SK-N-SH (cell line): Measurements from ENCODE around the gene CDH23. TPM values are rescaled to one million over a fixed set of nuclear protein-coding genes. Genes with fewer than 3 reads are reported as not detected.

Experiments used
- CTCF ChIA-PET: fragments of 300-600, 350-600 bp; formaldehyde crosslinking; extraction: SDS; loops from one replicate; lab custom pipeline; 2021; lab: Yijun Ruan, JAX
- POLR2A ChIA-PET: fragments of 350-600 bp; sonication (Branson Sonifier 250); formaldehyde crosslinking; extraction: SDS; loops from one replicate; lab custom pipeline; 2020; ENCODE audit warnings: antibody characterized with exemption, inconsistent platforms; lab: Yijun Ruan, JAX
- DNase-seq: peaks from one replicate; pipeline ENCODE4 v3.0.0; 2012
- H2AFZ ChIP-seq: fragments of 200-600 bp; sonication (generic); 2 replicates; pipeline ENCODE4 v1.8.1; 2016; ENCODE audit warnings: antibody characterized with exemption, mild to moderate bottlenecking, low read depth
- H3F3A ChIP-seq: fragments of 200-600 bp; sonication (generic); replicated peaks from 2 replicates; pipeline ENCODE3; 2016; ENCODE audit warnings: antibody characterized with exemption, mild to moderate bottlenecking; ENCODE audit not compliant: insufficient read depth
- H3K27ac ChIP-seq, 2 experiments: fragments of 200-500 bp in 1 of 2; fragments of 200-600 bp in 1 of 2; sonication (Bioruptor generic) in 1 of 2; sonication (generic), shearing (Covaris generic) in 1 of 2; 2 replicates each; pipeline versions ENCODE4 v1.5.1 to v1.6.1; 2014 to 2016; ENCODE audit warnings: low read depth in 2 of 2, inconsistent platforms in 1 of 2, low read length in 1 of 2, mild to moderate bottlenecking in 1 of 2, mixed read lengths in 1 of 2
- H3K27me3 ChIP-seq: fragments of 200-600 bp; sonication (generic), shearing (Covaris generic); 2 replicates; pipeline ENCODE4 v1.6.1; 2016; ENCODE audit warnings: mixed run types; ENCODE audit not compliant: insufficient read depth
- H3K36me3 ChIP-seq, 2 experiments: fragments of 200-500 bp in 1 of 2; fragments of 200-600 bp in 1 of 2; sonication (Bioruptor generic) in 1 of 2; sonication (generic) in 1 of 2; replicated peaks in 1 of 2; 2 replicates each; pipeline versions ENCODE3 to v1.5.1; 2014 to 2016; ENCODE audit warnings: low read length in 1 of 2, mild to moderate bottlenecking in 1 of 2; ENCODE audit not compliant: insufficient read depth in 2 of 2, control insufficient read depth in 1 of 2
- H3K4me1 ChIP-seq, 2 experiments: fragments of 200-500 bp in 1 of 2; fragments of 200-600 bp in 1 of 2; sonication (Bioruptor generic) in 1 of 2; sonication (generic), shearing (Covaris generic) in 1 of 2; 2 replicates each; pipeline versions ENCODE4 v1.5.1 to v1.6.1; 2014 to 2016; ENCODE audit warnings: low read depth in 1 of 2, low read length in 1 of 2, mixed run types in 1 of 2; ENCODE audit not compliant: insufficient read depth in 2 of 2, control insufficient read depth in 1 of 2
- H3K4me2 ChIP-seq: fragments of 200-600 bp; sonication (generic), shearing (Covaris generic); 2 replicates; pipeline ENCODE4 v1.6.1; 2017; ENCODE audit warnings: mixed run types
- H3K4me3 ChIP-seq, 2 experiments: fragments of 200-500 bp in 1 of 2; fragments of 200-600 bp in 1 of 2; sonication (Bioruptor generic) in 1 of 2; sonication (generic), shearing (Covaris generic) in 1 of 2; 2 replicates each; pipeline versions ENCODE4 v1.5.1 to v1.8.1; 2014 to 2016; ENCODE audit warnings: low read depth in 2 of 2, inconsistent platforms in 1 of 2, low read length in 1 of 2, mild to moderate bottlenecking in 1 of 2, mixed read lengths in 1 of 2, moderate library complexity in 1 of 2
- H3K79me2 ChIP-seq: fragments of 200-600 bp; sonication (generic); 2 replicates; pipeline ENCODE4 v1.8.1; 2017; ENCODE audit warnings: mild to moderate bottlenecking; ENCODE audit not compliant: insufficient read depth
- H3K9ac ChIP-seq: fragments of 200-600 bp; sonication (generic); 2 replicates; pipeline ENCODE4 v1.6.1; 2017; ENCODE audit warnings: mixed run types
- H3K9me2 ChIP-seq: fragments of 200-600 bp; sonication (generic); 2 replicates; pipeline ENCODE4 v1.6.1; 2017; ENCODE audit warnings: mixed run types
- H3K9me3 ChIP-seq: fragments of 200-600 bp; sonication (generic); 2 replicates; pipeline ENCODE4 v1.6.1; 2017; ENCODE audit warnings: mixed run types, mild to moderate bottlenecking, moderate library complexity
- H4K20me1 ChIP-seq: fragments of 200-600 bp; sonication (generic); 2 replicates; pipeline ENCODE4 v1.6.1; 2017; ENCODE audit warnings: mild to moderate bottlenecking, mixed run types; ENCODE audit not compliant: insufficient read depth
- CHD2 ChIP-seq: fragments of 150-350 bp; IDR thresholded peaks from 2 replicates; pipeline ENCODE4 v1.6.1; 2018; ENCODE audit warnings: low read length; ENCODE audit not compliant: partially characterized antibody
- ELF1 ChIP-seq: IDR thresholded peaks from 2 replicates; pipeline ENCODE4 v1.4.0; 2012
- EP300 ChIP-seq, 2 experiments: IDR thresholded peaks; 2 replicates each; pipeline versions ENCODE4 v1.4.0 to v1.6.1; 2012; ENCODE audit warnings: borderline replicate concordance in 1 of 2, low read depth in 1 of 2, low read length in 1 of 2
- FOSL2 ChIP-seq: IDR thresholded peaks from 2 replicates; pipeline ENCODE4 v1.4.0; 2012; ENCODE audit warnings: low read depth, mild to moderate bottlenecking, moderate library complexity, borderline replicate concordance
- GABPA ChIP-seq: IDR thresholded peaks from 2 replicates; pipeline ENCODE4 v1.4.0; 2012; ENCODE audit warnings: low read depth, mild to moderate bottlenecking
- GATA2 ChIP-seq: sonication (generic); formaldehyde crosslinking; IDR thresholded peaks from 2 replicates; pipeline ENCODE4 v1.5.0; 2020; ENCODE audit warnings: mild to moderate bottlenecking, missing genetic modification reagents
- JUND ChIP-seq: IDR thresholded peaks from 2 replicates; pipeline ENCODE4 v1.4.0; 2012
- MEF2A ChIP-seq: IDR thresholded peaks from 2 replicates; pipeline ENCODE4 v1.4.0; 2012; ENCODE audit warnings: low read depth, borderline replicate concordance
- MXI1 ChIP-seq: IDR thresholded peaks from 2 replicates; pipeline ENCODE4 v1.6.1; 2012; ENCODE audit warnings: mild to moderate bottlenecking, low read depth, low read length, improper control_type of control experiment
- NRF1 ChIP-seq: IDR thresholded peaks from 2 replicates; pipeline ENCODE4 v1.6.1; 2012; ENCODE audit warnings: low read depth, mild to moderate bottlenecking, low read length
- POLR2AphosphoS5 ChIP-seq: IDR thresholded peaks from 2 replicates; pipeline ENCODE4 v1.6.1; 2012; ENCODE audit warnings: low read depth, low read length
- REST ChIP-seq: IDR thresholded peaks from 2 replicates; pipeline ENCODE4 v1.6.1; 2012; ENCODE audit warnings: mild to moderate bottlenecking, low read depth, low read length, moderate library complexity
- RFX5 ChIP-seq: IDR thresholded peaks from 2 replicates; pipeline ENCODE4 v1.6.1; 2012; ENCODE audit warnings: mild to moderate bottlenecking, improper control_type of control experiment, low read length
- USF1 ChIP-seq: IDR thresholded peaks from 2 replicates; pipeline ENCODE4 v1.4.0; 2012; ENCODE audit warnings: low read depth, borderline replicate concordance
- WGBS: methylation state at CpG from one replicate; pipeline ENCODE4 v1.1.6; 2017; ENCODE audit warnings: low lambda C conversion rate; 5-methylcytosine and 5-hydroxymethylcytosine counted together
- polyA plus RNA-seq, 3 experiments: library from polyadenylated mRNA; depleted of rRNA; stranded (reverse); fragments of >200 nt; gene quantifications; 2 replicates each; pipeline ENCODE4 v1.2.3, GENCODE V29; 2012

The CDH23 gene
- polyA plus RNA-seq, 1 of the 3 experiments (the other 2 are of a cell fraction), result 0.03 TPM

- H3K36me3 ChIP-seq, result no peaks in the 10 kb centered on the region
- CTCF ChIA-PET, result interaction anchor here (0.9 to 5.7 kb wide), 5 partner anchors 17 to 1400 kb away, joined by 3 to 38 read pairs (median 3); no protein-coding TSS in a partner anchor
- TF ChIP-seq POLR2AphosphoS5, result no peak
- no peak for TF ChIP-seq ELF1
- TF ChIP-seq GABPA, result no peak
- TF ChIP-seq USF1, result no peak
- no peak for TF ChIP-seq FOSL2
- no peak for TF ChIP-seq MEF2A
- no peak for TF ChIP-seq RFX5
- TF ChIP-seq JUND, result no peak
- no peak for TF ChIP-seq CHD2
- TF ChIP-seq NRF1, result no peak
- TF ChIP-seq MXI1, result no peak
- H3K9ac ChIP-seq, result no peak overlapping the region
- no peak overlapping the region for H3K27ac ChIP-seq
- H3K4me2 ChIP-seq, result no peak overlapping the region
- no peaks in the 10 kb centered on the region for H3K9me3 ChIP-seq
- no peaks in the 10 kb centered on the region for H3F3A ChIP-seq
- H4K20me1 ChIP-seq, result no peaks in the 10 kb centered on the region
- no peak overlapping the region for H2AFZ ChIP-seq
- H3K4me1 ChIP-seq, result peaks cover 0 to 59% of the 10 kb centered on the region in 2 experiments; a peak in 1 of 4 replicates
- no peaks in the 10 kb centered on the region for H3K79me2 ChIP-seq
- no peak for DNase-seq
- POLR2A ChIA-PET, result no interaction called here
- no peak overlapping the region for H3K4me3 ChIP-seq
- no peaks in the 10 kb centered on the region for H3K9me2 ChIP-seq
- peaks cover 4% of the 10 kb centered on the region for H3K27me3 ChIP-seq
Observed at GRCh38 chr10:71515531-71516172, 118.9 kb downstream of the CDH23 start.

GRCh38 chr10:71516890-71517289, 120.2 kb downstream of the CDH23 start:
- TF ChIP-seq GATA2 (CRISPR knock-in tag) (no peak), MEF2A (no peak), REST (no peak), EP300 (IDR thresholded peaks at IDR 0.05; ENCODE audit: borderline replicate concordance in 1 of 2, low read depth in 1 of 2, low read length in 1 of 2) (no peak)
- TF ChIP-seq, all 33 proteins: peak for 0
- no peak for DNase-seq
- POLR2A ChIA-PET, result no interaction called here

More at GRCh38 chr10:71516890-71517289, 120.2 kb downstream of the CDH23 start:
- no peak overlapping the region for H2AFZ ChIP-seq
- no peak overlapping the region for H3K4me2 ChIP-seq
- CTCF ChIA-PET, result interaction anchor here (0.6 to 5.7 kb wide), 11 partner anchors 9 to 197 kb away, joined by 3 to 38 read pairs (median 3); no protein-coding TSS in a partner anchor
- H3K27me3 ChIP-seq, result peaks cover 4% of the 10 kb centered on the region
- no peak overlapping the region; a peak in 1 of 4 replicates for H3K27ac ChIP-seq
- H3K4me1 ChIP-seq, result peaks cover 0 to 49% of the 10 kb centered on the region in 2 experiments; a peak in 1 of 4 replicates
- H3K79me2 ChIP-seq, result no peaks in the 10 kb centered on the region
- no peaks in the 10 kb centered on the region for H3K9me2 ChIP-seq
- no peaks in the 10 kb centered on the region for H3K36me3 ChIP-seq
- no peaks in the 10 kb centered on the region for H4K20me1 ChIP-seq
- H3F3A ChIP-seq, result no peaks in the 10 kb centered on the region
- no peak overlapping the region for H3K9ac ChIP-seq
- no peaks in the 10 kb centered on the region for H3K9me3 ChIP-seq
- no peak overlapping the region for H3K4me3 ChIP-seq
- 45% methylated on average over 6 of the region's 8 CpGs for WGBS
